H1 (cell line): Measurements from ENCODE around the gene RCSD1. TPM values are rescaled to one million over a fixed set of nuclear protein-coding genes. Genes with fewer than 3 reads are reported as not detected.

ENCODE experiments used
- CTCF ChIA-PET: fragments of 300-600 bp; sonication (Branson Sonifier 250); formaldehyde crosslinking; loops from one replicate; lab custom pipeline; 2021; ENCODE audit not compliant: partially characterized antibody; lab: Charles Lee
- POLR2A ChIA-PET: fragments of 300-600 bp; sonication (Branson Sonifier 250); formaldehyde crosslinking; loops from one replicate; lab custom pipeline; 2021; ENCODE audit warnings: inconsistent platforms; ENCODE audit not compliant: partially characterized antibody; lab: Charles Lee
- DNase-seq, 2 experiments: peaks; one replicate each; pipeline versions ENCODE4 v3.0.0 to v3.0.0-alpha.2; 2010 to 2022; ENCODE audit warnings: low spot score in 2 of 2, low read depth in 1 of 2, mixed read lengths in 1 of 2
- FAIRE-seq: peaks from 2 replicates; lab custom pipeline; 2011; peaks lifted over from hg19 to GRCh38; lab: Jason Lieb, UNC
- H2AFZ ChIP-seq: 2 replicates; pipeline ENCODE4 v1.8.1; 2012; ENCODE audit warnings: low read length, inconsistent platforms
- H2AK5ac ChIP-seq: 2 replicates; pipeline ENCODE4 v1.6.1; 2013; ENCODE audit warnings: low read depth, low read length
- H2BK120ac ChIP-seq: replicated peaks from 2 replicates; pipeline ENCODE3; 2013; ENCODE audit warnings: low read depth, low read length, inconsistent platforms
- H2BK12ac ChIP-seq: 2 replicates; pipeline ENCODE4 v1.6.1; 2013; ENCODE audit warnings: low read depth, low read length
- H2BK15ac ChIP-seq: 2 replicates; pipeline ENCODE4 v1.6.1; 2013; ENCODE audit warnings: low read length
- H2BK20ac ChIP-seq: 2 replicates; pipeline ENCODE4 v1.6.1; 2013; ENCODE audit warnings: low read length
- H2BK5ac ChIP-seq: 2 replicates; pipeline ENCODE4 v1.6.1; 2013; ENCODE audit warnings: low read depth, low read length
- H3K14ac ChIP-seq: 2 replicates; pipeline ENCODE4 v1.6.1; 2013; ENCODE audit warnings: inconsistent platforms; ENCODE audit not compliant: insufficient read length
- H3K18ac ChIP-seq: 2 replicates; pipeline ENCODE4 v1.6.1; 2013; ENCODE audit warnings: low read length; ENCODE audit errors: extremely low read depth
- H3K23ac ChIP-seq: 2 replicates; pipeline ENCODE4 v1.6.1; 2013; ENCODE audit warnings: inconsistent platforms; ENCODE audit not compliant: insufficient read length
- H3K23me2 ChIP-seq: 2 replicates; pipeline ENCODE4 v1.6.1; 2013; ENCODE audit warnings: low read depth, low read length
- H3K27ac ChIP-seq: 2 replicates; pipeline ENCODE4 v1.6.1; 2011; ENCODE audit warnings: low read depth, low read length, inconsistent platforms
- H3K27me3 ChIP-seq, 4 experiments: replicated peaks in 1 of 4; 1 replicate in 1 of 4; 2 replicates in 3 of 4; pipeline versions ENCODE4 v1.6.1 to v1.8.1; 2011 to 2013; ENCODE audit warnings: low read length in 3 of 4, mild to moderate bottlenecking in 3 of 4, inconsistent platforms in 2 of 4, mixed read lengths in 2 of 4, moderate library complexity in 1 of 4; ENCODE audit not compliant: control insufficient read depth in 3 of 4, insufficient read depth in 3 of 4; ENCODE audit errors: extremely low read depth in 1 of 4
- H3K36me3 ChIP-seq, 4 experiments: 2 replicates each; pipeline versions ENCODE4 v1.6.1 to v1.8.1; 2011 to 2013; ENCODE audit warnings: mild to moderate bottlenecking in 4 of 4, low read length in 3 of 4, moderate library complexity in 2 of 4, control low read depth in 1 of 4, inconsistent platforms in 1 of 4; ENCODE audit not compliant: insufficient read depth in 4 of 4, control insufficient read depth in 2 of 4
- H3K4ac ChIP-seq: replicated peaks from 2 replicates; pipeline ENCODE3; 2013; ENCODE audit warnings: low read length, low read depth, mixed read lengths, inconsistent platforms; ENCODE audit not compliant: insufficient read length
- H3K4me1 ChIP-seq, 4 experiments: replicated peaks in 1 of 4; 1 replicate in 1 of 4; 2 replicates in 3 of 4; pipeline versions ENCODE4 v1.6.1 to v1.8.1; 2011 to 2013; ENCODE audit warnings: low read length in 3 of 4, inconsistent platforms in 2 of 4, mixed read lengths in 1 of 4; ENCODE audit not compliant: insufficient read depth in 4 of 4, control insufficient read depth in 3 of 4
- H3K4me2 ChIP-seq, 2 experiments: 2 replicates each; pipeline versions ENCODE4 v1.6.1 to v1.8.1; 2011 to 2013; ENCODE audit warnings: low read depth in 2 of 2, low read length in 2 of 2, control low read depth in 1 of 2, inconsistent platforms in 1 of 2, mild to moderate bottlenecking in 1 of 2; ENCODE audit not compliant: insufficient read depth in 1 of 2
- H3K4me3 ChIP-seq, 4 experiments: fragments of 200-600, 300-600 bp in 1 of 4; sonication (generic), shearing (Covaris generic), sonication (Bioruptor Twin) in 1 of 4; 2 replicates each; pipeline versions ENCODE4 v1.5.1 to v1.8.1; 2011 to 2016; ENCODE audit warnings: low read length in 4 of 4, low read depth in 3 of 4, control low read depth in 2 of 4, inconsistent platforms in 2 of 4, mild to moderate bottlenecking in 2 of 4, mixed read lengths in 1 of 4, moderate library complexity in 1 of 4; ENCODE audit not compliant: insufficient read depth in 2 of 4; ENCODE audit errors: extremely low read depth in 1 of 4
- H3K56ac ChIP-seq: replicated peaks from 2 replicates; pipeline ENCODE3; 2013; ENCODE audit warnings: low read depth, mild to moderate bottlenecking, mixed read lengths, low read length, inconsistent platforms; ENCODE audit not compliant: insufficient read length
- H3K79me1 ChIP-seq: 2 replicates; pipeline ENCODE4 v1.6.1; 2013; ENCODE audit warnings: low read depth, low read length, control low read depth
- H3K79me2 ChIP-seq, 2 experiments: 2 replicates each; pipeline versions ENCODE4 v1.6.1 to v1.8.1; 2012 to 2013; ENCODE audit warnings: low read length in 2 of 2, mild to moderate bottlenecking in 2 of 2, inconsistent platforms in 1 of 2; ENCODE audit not compliant: insufficient read depth in 2 of 2, control insufficient read depth in 1 of 2
- H3K9ac ChIP-seq, 4 experiments: replicated peaks in 1 of 4; 1 replicate in 1 of 4; 2 replicates in 3 of 4; pipeline versions ENCODE4 v1.6.1 to v1.8.1; 2011 to 2013; ENCODE audit warnings: low read depth in 3 of 4, low read length in 3 of 4, control low read depth in 2 of 4, mild to moderate bottlenecking in 2 of 4, moderate library complexity in 2 of 4, inconsistent platforms in 1 of 4; ENCODE audit errors: extremely low read depth in 1 of 4
- H3K9me3 ChIP-seq, 2 experiments: 2 replicates each; pipeline versions ENCODE4 v1.6.1 to v1.8.1; 2012 to 2013; ENCODE audit warnings: mild to moderate bottlenecking in 2 of 2, moderate library complexity in 2 of 2, control low read depth in 1 of 2, inconsistent platforms in 1 of 2, low read depth in 1 of 2, low read length in 1 of 2, mixed read lengths in 1 of 2; ENCODE audit not compliant: insufficient read depth in 2 of 2
- H4K20me1 ChIP-seq, 2 experiments: replicated peaks in 1 of 2; 2 replicates each; pipeline versions ENCODE3 to v1.8.1; 2011 to 2013; ENCODE audit warnings: inconsistent platforms in 2 of 2, low read length in 2 of 2, mild to moderate bottlenecking in 1 of 2; ENCODE audit not compliant: insufficient read depth in 2 of 2, control insufficient read depth in 1 of 2
- H4K5ac ChIP-seq: 2 replicates; pipeline ENCODE4 v1.6.1; 2013; ENCODE audit warnings: low read length, low read depth, mixed read lengths, inconsistent platforms; ENCODE audit not compliant: insufficient read length
- H4K8ac ChIP-seq: 2 replicates; pipeline ENCODE4 v1.8.0; 2013; ENCODE audit warnings: mild to moderate bottlenecking, moderate library complexity, low read length, inconsistent platforms; ENCODE audit not compliant: insufficient read depth; ENCODE audit errors: extremely low read depth
- H4K91ac ChIP-seq: replicated peaks from 2 replicates; pipeline ENCODE3; 2013; ENCODE audit warnings: low read length, mixed read lengths, inconsistent platforms; ENCODE audit not compliant: insufficient read length
- BRCA1 ChIP-seq: IDR thresholded peaks from 2 replicates; pipeline ENCODE4 v1.6.1; 2012; ENCODE audit warnings: low read depth, low read length, improper control_type of control experiment
- CBX5 ChIP-seq: fragments of 300-800, 300-1000 bp; sonication (generic); IDR thresholded peaks from 2 replicates; pipeline ENCODE4 v1.7.1; 2016; ENCODE audit warnings: antibody characterized with exemption, low read length, low read depth
- CTBP2 ChIP-seq: IDR thresholded peaks from 2 replicates; pipeline ENCODE4 v1.7.0; 2011; ENCODE audit warnings: borderline replicate concordance, mild to moderate bottlenecking, moderate library complexity, mixed read lengths, low read length; ENCODE audit not compliant: insufficient read depth, insufficient read length
- FOSL1 ChIP-seq: IDR thresholded peaks from 2 replicates; pipeline ENCODE4 v1.6.1; 2011; ENCODE audit warnings: mild to moderate bottlenecking, low read depth, low read length, moderate library complexity; ENCODE audit not compliant: insufficient read depth
- GTF2F1 ChIP-seq: IDR thresholded peaks from 2 replicates; pipeline ENCODE4 v1.6.1; 2012; ENCODE audit warnings: low read depth, low read length, improper control_type of control experiment, borderline replicate concordance
- HDAC2 ChIP-seq, 2 experiments: fragments of 300-600 bp in 1 of 2; sonication (generic) in 1 of 2; IDR thresholded peaks; 2 replicates each; pipeline ENCODE4 v1.6.1; 2011 to 2012; ENCODE audit warnings: low read depth in 2 of 2, low read length in 2 of 2, mild to moderate bottlenecking in 2 of 2, moderate library complexity in 2 of 2, borderline replicate concordance in 1 of 2, inconsistent platforms in 1 of 2
- JUN ChIP-seq: IDR thresholded peaks from 2 replicates; pipeline ENCODE4 v1.6.1; 2011; ENCODE audit warnings: low read depth, mild to moderate bottlenecking, improper control_type of control experiment, low read length
- JUND ChIP-seq: IDR thresholded peaks from 2 replicates; pipeline ENCODE4 v1.6.1; 2011; ENCODE audit warnings: mild to moderate bottlenecking, improper control_type of control experiment, low read length
- RFX5 ChIP-seq: IDR thresholded peaks from 2 replicates; pipeline ENCODE4 v1.6.1; 2011; ENCODE audit warnings: low read depth, low read length, improper control_type of control experiment, borderline replicate concordance
- SIX5 ChIP-seq: IDR thresholded peaks from 2 replicates; pipeline ENCODE4 v1.6.1; 2011; ENCODE audit warnings: mild to moderate bottlenecking, low read depth, low read length
- SUZ12 ChIP-seq: fragments of 200-600 bp; sonication (generic); IDR thresholded peaks from 2 replicates; pipeline ENCODE4 v1.6.1; 2012; ENCODE audit warnings: mild to moderate bottlenecking, inconsistent platforms, low read length, moderate library complexity, mixed read lengths
- TBP ChIP-seq: IDR thresholded peaks from 2 replicates; pipeline ENCODE4 v1.6.1; 2011; ENCODE audit warnings: low read depth, low read length, improper control_type of control experiment
- ZNF274 ChIP-seq: IDR thresholded peaks from 2 replicates; pipeline ENCODE4 v1.7.0; 2012; ENCODE audit warnings: low read length, borderline replicate concordance; ENCODE audit errors: extremely low read depth
- WGBS, 2 experiments: shearing (Covaris generic) in 1 of 2; methylation state at CpG; one replicate each; pipeline versions ENCODE4 v1.1.6 to v1.1.7; 2013 to 2015; ENCODE audit warnings: low lambda C conversion rate in 2 of 2, mixed read lengths in 2 of 2, inconsistent platforms in 1 of 2, low coverage in 1 of 2, missing lambda C conversion rate in 1 of 2; ENCODE audit not compliant: insufficient replicate concordance in 2 of 2, insufficient coverage in 1 of 2, insufficient read length in 1 of 2; ENCODE audit errors: extremely low coverage in 1 of 2, missing lambda C conversion rate in 1 of 2; 5-methylcytosine and 5-hydroxymethylcytosine counted together
- polyA plus RNA-seq, 7 experiments: library from polyadenylated mRNA; depleted of rRNA in 3 of 7; stranded (reverse) in 5 of 7; unstranded in 2 of 7; fragments of >200 nt in 5 of 7; fragments of 200-250 nt in 2 of 7; gene quantifications; 1 replicate in 5 of 7; 2 replicates in 1 of 7; 4 replicates in 1 of 7; pipeline versions ENCODE4 v1.2.1 to v1.2.3, GENCODE V29; 2011 to 2013; ENCODE audit warnings: missing spikeins in 2 of 7, mixed read lengths in 2 of 7
- total RNA-seq: library from RNA; stranded (reverse); fragmentation: NEBNext Ultra II Directional; extraction: Animal tissue kit (Norgen Biotek cat#: 25700); gene quantifications from 2 replicates; pipeline ENCODE4 v1.2.1, GENCODE V29; 2021

The RCSD1 gene
- total and polyA plus RNA-seq, 2 of the 8 experiments (the other 6 are each of a cell fraction or from before 2014, with no cell fraction given), result 0.47 to 0.69 TPM

- Histone ChIP-seq H2BK120ac (no peak overlapping the region), H3K9ac (no peak overlapping the region), H3K23ac (no peak overlapping the region), H3K79me2 (no peaks in the 10 kb centered on the region), H4K20me1 (no peaks in the 10 kb centered on the region), H3K4me3 (no peak overlapping the region), H4K5ac (no peak overlapping the region), H2BK5ac (no peak overlapping the region; the same call in 1 of the 2 replicates), H3K4ac (no peak overlapping the region), H3K9me3 (no peaks in the 10 kb centered on the region), H3K56ac (no peak overlapping the region), H3K27ac (no peak overlapping the region), H4K91ac (no peak overlapping the region), H2BK12ac (no peak overlapping the region), H3K79me1 (no peaks in the 10 kb centered on the region), H3K18ac (no peak overlapping the region), H3K4me2 (no peak overlapping the region), H2BK15ac (0 out of 2 replicates have a peak overlapping the region, but pooled peaks have one; percentile 8), H3K36me3 (no peaks in the 10 kb centered on the region), H2AFZ (no peak overlapping the region), H4K8ac (no peak overlapping the region), H3K27me3 (peaks cover 0 to 16% (median 11%) of the 10 kb centered on the region in 4 experiments; a peak in 6 of 7 replicates), H2BK20ac (0 out of 2 replicates have a peak overlapping the region, but pooled peaks have one; percentile 34), H3K14ac (no peak overlapping the region), H2AK5ac (no peak overlapping the region; the same call in 1 of the 2 replicates), H3K4me1 (peaks cover 0 to 5% (median 4%) of the 10 kb centered on the region in 4 experiments; a peak in 5 of 7 replicates), H3K23me2 (peaks cover 2% of the 10 kb centered on the region; the same call in 1 of the 2 replicates)
- DNase-seq (no peak), FAIRE-seq (no peak)
- ChIA-PET POLR2A (no interaction called here), CTCF (interaction anchor here (0.7 to 3.3 kb wide), 3 partner anchors 9 to 49 kb away, joined by 3 to 13 read pairs (median 3); no protein-coding TSS in a partner anchor)
- WGBS, 2 experiments, result 93% methylated on average over 5 of the region's 5 CpGs; no CpG with 5 or more reads in 1 of the 2 experiments
- no peak for TF ChIP-seq SUZ12
- no peak for TF ChIP-seq GTF2F1
- no peak for TF ChIP-seq SIX5
- TF ChIP-seq RFX5, result no peak
- TF ChIP-seq FOSL1, result no peak
- no peak for TF ChIP-seq HDAC2 (IDR thresholded peaks at IDR 0.05; ENCODE audit: borderline replicate concordance in 1 of 2, low read depth in 2 of 2, low read length in 2 of 2)
- no peak for TF ChIP-seq JUN
- TF ChIP-seq JUND, result no peak
- TF ChIP-seq CBX5, result no peak
- no peak for TF ChIP-seq BRCA1
- no peak for TF ChIP-seq ZNF274
- TF ChIP-seq TBP, result no peak
- no peak for TF ChIP-seq CTBP2
These were observed 8.0 kb downstream of the RCSD1 start for GRCh38 chr1:167638064-167638463.
